K562 (cell line): ENCODE measurements around the gene CDH8. TPM values are rescaled to one million over a fixed set of nuclear protein-coding genes. Genes with fewer than 3 reads are reported as not detected.

ENCODE experiments used
- ATAC-seq: fragments of 200-7000 bp; cut with Tn5 transposase; 3 replicates; pipeline ENCODE4 v1.9.1; 2020; ENCODE audit warnings: moderate library complexity
- BruUV-seq: library from RNA; stranded (reverse); fragments of 400-500 nt; replicated peaks from 2 replicates; lab custom pipeline; 2021; lab: Mats Ljungman, UMichigan
- CTCF ChIA-PET: fragments of 300-600 bp; formaldehyde crosslinking; extraction: SDS; loops from one replicate; lab custom pipeline; 2021; ENCODE audit warnings: low intra/inter-chr PET ratio; lab: Yijun Ruan, JAX
- POLR2A ChIA-PET: fragments of 300-600, 350-650 bp; sonication (Branson Sonifier 250); formaldehyde crosslinking; extraction: SDS; loops from one replicate; lab custom pipeline; 2021; ENCODE audit warnings: antibody characterized with exemption, inconsistent platforms; lab: Yijun Ruan, JAX
- DNase-seq, 4 experiments: peaks; one replicate each; pipeline versions ENCODE4 v3.0.0 to v3.0.0-alpha.2; 2011 to 2018; ENCODE audit warnings: low spot score in 3 of 4, mixed read lengths in 3 of 4; ENCODE audit errors: extremely low read depth in 1 of 4
- FAIRE-seq: peaks from 2 replicates; lab custom pipeline; 2011; peaks lifted over from hg19 to GRCh38; lab: Jason Lieb, UNC
- H2AFZ ChIP-seq: 2 replicates; pipeline ENCODE4 v1.6.0; 2011; ENCODE audit warnings: low read depth, low read length, control low read depth, inconsistent platforms
- H3K27ac ChIP-seq: fragments of 200-600 bp; 3 replicates; pipeline ENCODE4 v1.8.0; 2011; ENCODE audit warnings: low read depth, mild to moderate bottlenecking, control low read depth, inconsistent platforms, low read length, moderate library complexity, mixed read lengths; ENCODE audit errors: extremely low read depth
- H3K27me3 ChIP-seq, 2 experiments: fragments of 300-600 bp in 1 of 2; 2 replicates in 1 of 2; 3 replicates in 1 of 2; pipeline versions ENCODE4 v1.6.0 to v1.8.0; 2011; ENCODE audit warnings: inconsistent platforms in 2 of 2, low read length in 2 of 2, mild to moderate bottlenecking in 1 of 2, mixed read lengths in 1 of 2, moderate library complexity in 1 of 2; ENCODE audit not compliant: control insufficient read depth in 2 of 2, insufficient read depth in 2 of 2
- H3K36me3 ChIP-seq: fragments of 300-600 bp; 3 replicates; pipeline ENCODE4 v1.8.0; 2011; ENCODE audit warnings: mild to moderate bottlenecking, low read length, inconsistent platforms; ENCODE audit not compliant: control insufficient read depth, insufficient read depth
- H3K4me1 ChIP-seq, 2 experiments: fragments of 200-600 bp in 1 of 2; replicated peaks in 1 of 2; 2 replicates in 1 of 2; 3 replicates in 1 of 2; pipeline versions ENCODE4 v1.5.1 to v1.8.0; 2011; ENCODE audit warnings: inconsistent platforms in 2 of 2, low read length in 2 of 2, mild to moderate bottlenecking in 1 of 2, mixed read lengths in 1 of 2, moderate library complexity in 1 of 2; ENCODE audit not compliant: control insufficient read depth in 2 of 2, insufficient read depth in 2 of 2
- H3K4me2 ChIP-seq: 2 replicates; pipeline ENCODE4 v1.6.1; 2011; ENCODE audit warnings: low read length, control low read depth, inconsistent platforms, mixed read lengths; ENCODE audit not compliant: insufficient read depth
- H3K4me3 ChIP-seq: fragments of 200-600 bp; sonication (generic), shearing (Covaris generic); 2 replicates; pipeline ENCODE4 v1.5.1; 2016; ENCODE audit warnings: control low read depth, inconsistent platforms
- H3K79me2 ChIP-seq: fragments of 200-600 bp; 3 replicates; pipeline ENCODE4 v1.8.0; 2011; ENCODE audit warnings: low read length, inconsistent platforms; ENCODE audit not compliant: control insufficient read depth, insufficient read depth
- H3K9ac ChIP-seq, 2 experiments: 2 replicates each; pipeline versions ENCODE4 v1.6.0 to v1.6.1; 2011; ENCODE audit warnings: low read depth in 2 of 2, low read length in 2 of 2, control low read depth in 1 of 2, inconsistent platforms in 1 of 2, mild to moderate bottlenecking in 1 of 2, mixed read lengths in 1 of 2; ENCODE audit not compliant: insufficient read depth in 1 of 2
- H3K9me1 ChIP-seq: one replicate; pipeline ENCODE4 v1.6.0; 2011; ENCODE audit warnings: inconsistent platforms, mild to moderate bottlenecking, low read length, moderate library complexity; ENCODE audit not compliant: control insufficient read depth, insufficient read depth
- H3K9me3 ChIP-seq: replicated peaks from 2 replicates; pipeline ENCODE4 v1.5.1; 2011; ENCODE audit warnings: low read depth, low read length, inconsistent platforms; ENCODE audit not compliant: control insufficient read depth, insufficient read depth
- H4K20me1 ChIP-seq: replicated peaks from 2 replicates; pipeline ENCODE4 v1.6.1; 2011; ENCODE audit warnings: low read length, inconsistent platforms, mixed read lengths; ENCODE audit not compliant: control insufficient read depth, insufficient read depth
- BRD4 ChIP-seq: fragments of 200-600 bp; sonication (generic); IDR thresholded peaks from 2 replicates; pipeline ENCODE4 v1.6.1; 2017; ENCODE audit warnings: inconsistent platforms
- CC2D1A ChIP-seq: fragments of 450-650 bp; IDR thresholded peaks from 2 replicates; pipeline ENCODE4 v1.6.1; 2017; ENCODE audit warnings: mild to moderate bottlenecking
- CCAR2 ChIP-seq: fragments of 200-400 bp; formaldehyde crosslinking; IDR thresholded peaks from 2 replicates; pipeline ENCODE4 v1.6.1; 2017; ENCODE audit warnings: mild to moderate bottlenecking, low read depth, low read length
- HSF4 ChIP-seq: fragments of 250-450 bp; sonication (Bioruptor Pico); IDR thresholded peaks from 2 replicates; pipeline ENCODE4 v2.1.2; 2022; ENCODE audit warnings: mild to moderate bottlenecking, moderate library complexity, borderline replicate concordance
- KHSRP ChIP-seq: fragments of 450-650 bp; IDR thresholded peaks from 2 replicates; pipeline ENCODE4 v1.6.1; 2017
- MCM3 ChIP-seq: fragments of 450-650 bp; IDR thresholded peaks from 2 replicates; pipeline ENCODE4 v1.6.1; 2016
- MYBL2 ChIP-seq, 2 experiments: fragments of 450-650 bp in 1 of 2; sonication (generic) in 1 of 2; formaldehyde crosslinking in 1 of 2; IDR thresholded peaks; 2 replicates each; pipeline versions ENCODE4 v1.6.1 to v1.8.1; 2017 to 2022; ENCODE audit warnings: borderline replicate concordance in 1 of 2, inconsistent platforms in 1 of 2, low read depth in 1 of 2, mild to moderate bottlenecking in 1 of 2, missing genetic modification reagents in 1 of 2, moderate library complexity in 1 of 2
- NR4A1 ChIP-seq, 2 experiments: fragments of 250-450 bp in 1 of 2; fragments of 450-650 bp in 1 of 2; sonication (Bioruptor Pico) in 1 of 2; IDR thresholded peaks; 2 replicates each; pipeline versions ENCODE4 v1.4.0 to v1.6.1; 2016 to 2020; ENCODE audit warnings: mild to moderate bottlenecking in 2 of 2, missing compliant biosample characterization in 1 of 2, missing genetic modification characterization in 1 of 2, moderate library complexity in 1 of 2
- PHF20 ChIP-seq: fragments of 450-650 bp; IDR thresholded peaks from 2 replicates; pipeline ENCODE4 v1.6.1; 2018; ENCODE audit not compliant: partially characterized antibody
- RFX1 ChIP-seq: fragments of 450-650 bp; IDR thresholded peaks from 2 replicates; pipeline ENCODE4 v1.6.1; 2016; ENCODE audit warnings: mild to moderate bottlenecking, moderate library complexity
- SAFB2 ChIP-seq: fragments of 200-400 bp; formaldehyde crosslinking; IDR thresholded peaks from 2 replicates; pipeline ENCODE4 v1.6.1; 2018; ENCODE audit warnings: borderline replicate concordance, low read length, low read depth, moderate library complexity; ENCODE audit not compliant: severe bottlenecking
- SMARCA4 ChIP-seq: fragments of 450-650 bp; IDR thresholded peaks from 2 replicates; pipeline ENCODE4 v1.6.1; 2016
- TAF1 ChIP-seq: IDR thresholded peaks from 2 replicates; pipeline ENCODE4 v1.6.1; 2011; ENCODE audit warnings: mild to moderate bottlenecking, low read length, moderate library complexity; ENCODE audit not compliant: insufficient read depth, control insufficient read depth, severe bottlenecking; ENCODE audit errors: extremely low read depth
- ZFP1 ChIP-seq: fragments of 450-650 bp; formaldehyde crosslinking; IDR thresholded peaks from 2 replicates; pipeline ENCODE4 v1.4.0; 2020; ENCODE audit warnings: mild to moderate bottlenecking, mixed read lengths
- ZNF232 ChIP-seq: sonication (generic); formaldehyde crosslinking; IDR thresholded peaks from 2 replicates; pipeline ENCODE4 v1.8.0; 2022; ENCODE audit warnings: mild to moderate bottlenecking, missing genetic modification reagents
- ZNF717 ChIP-seq: fragments of 250-450 bp; sonication (Bioruptor Pico); IDR thresholded peaks from 2 replicates; pipeline ENCODE4 v1.5.0; 2021
- WGBS: fragments of 100-300 bp; shearing (Covaris generic); methylation state at CpG from one replicate; pipeline ENCODE4 v1.1.6; 2016; ENCODE audit warnings: low coverage, mixed read lengths; ENCODE audit not compliant: insufficient coverage; ENCODE audit errors: missing lambda C conversion rate; 5-methylcytosine and 5-hydroxymethylcytosine counted together
- in situ Hi-C: fragments of 300-500 bp; cut with MboI; formaldehyde crosslinking; loops from 4 replicates; pipeline ENCODE4 v1.15.0; 2018; ENCODE audit warnings: inconsistent platforms, mixed read lengths
- intact Hi-C: fragments of 100-400 bp; cut with micrococcal nuclease; formaldehyde crosslinking; loops from 2 replicates; pipeline ENCODE4 v1.14.2; 2022
- polyA plus RNA-seq, 8 experiments: library from polyadenylated mRNA; depleted of rRNA in 4 of 8; stranded (reverse) in 5 of 8; unstranded in 3 of 8; fragments of >200 nt; fragmentation: Nextera tagmentation in 2 of 8; fragmentation: Illumina TruSeq in 1 of 8; extraction: Ambion mirVana in 2 of 8; extraction: Trizol in 1 of 8; gene quantifications; 2 replicates each; pipeline versions ENCODE4 v1.2.1 to v1.2.3, GENCODE V29; 2011 to 2014; ENCODE audit warnings: inconsistent platforms in 1 of 8, missing spikeins in 1 of 8
- total RNA-seq, 7 experiments: library from RNA; depleted of rRNA in 6 of 7; stranded (reverse); fragments of >200 nt in 6 of 7; fragmentation: Illumina TruSeq in 2 of 7; extraction: Trizol in 2 of 7; gene quantifications; 2 replicates each; pipeline versions ENCODE4 v1.2.1 to v1.2.3, GENCODE V29; 2011 to 2021; ENCODE audit warnings: low replicate concordance in 1 of 7
- TF ChIP-seq, protein P1 (sequence below): fragments of 450-650 bp; IDR thresholded peaks from 2 replicates; pipeline ENCODE4 v1.6.1; 2017; ENCODE audit warnings: antibody characterized with exemption, mild to moderate bottlenecking
- TF ChIP-seq, protein P2 (sequence below): fragments of 450-650 bp; formaldehyde crosslinking; conservative IDR thresholded peaks from 2 replicates; pipeline ENCODE4 v1.4.0; 2022; ENCODE audit warnings: mild to moderate bottlenecking, missing genetic modification characterization

The CDH8 gene
- total and polyA plus RNA-seq, 9 of the 15 experiments (the other 6 are each of a cell fraction or from before 2014, with no cell fraction given) = 0.22 to 1.4 (median 0.42) TPM; not detected in 4

DNA sequence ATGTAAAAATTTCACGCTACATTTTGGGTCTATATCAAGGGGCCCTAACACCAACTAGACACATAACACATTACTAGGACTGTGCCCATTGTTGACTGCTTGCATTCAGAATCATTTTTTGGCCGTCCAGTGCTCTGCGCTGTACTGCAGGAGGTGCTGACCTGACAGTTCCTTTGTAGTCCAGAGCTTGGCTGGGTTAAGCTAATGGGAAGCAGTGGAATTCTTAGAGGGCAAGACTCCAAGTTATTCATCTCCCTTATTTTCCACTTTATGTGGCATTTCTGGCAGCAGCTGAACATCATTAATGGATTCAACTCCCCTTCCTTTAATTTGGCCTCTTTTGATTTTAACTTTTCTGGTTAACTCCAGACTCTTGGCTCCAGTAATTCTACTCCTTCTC, 351.7 kb downstream of the CDH8 start (continued):
- no peak for TF ChIP-seq RFX1
- TF ChIP-seq ZFP1 = no peak
- no peak for TF ChIP-seq KHSRP
- TF ChIP-seq NR4A1 (CRISPR knock-in tag; IDR thresholded peaks at IDR 0.05) = no peak
- no peak for TF ChIP-seq NR4A1 (tag; IDR thresholded peaks at IDR 0.05)
- TF ChIP-seq SMARCA4 = no peak
- no peak for TF ChIP-seq PHF20
- no peak for TF ChIP-seq TAF1

DNA sequence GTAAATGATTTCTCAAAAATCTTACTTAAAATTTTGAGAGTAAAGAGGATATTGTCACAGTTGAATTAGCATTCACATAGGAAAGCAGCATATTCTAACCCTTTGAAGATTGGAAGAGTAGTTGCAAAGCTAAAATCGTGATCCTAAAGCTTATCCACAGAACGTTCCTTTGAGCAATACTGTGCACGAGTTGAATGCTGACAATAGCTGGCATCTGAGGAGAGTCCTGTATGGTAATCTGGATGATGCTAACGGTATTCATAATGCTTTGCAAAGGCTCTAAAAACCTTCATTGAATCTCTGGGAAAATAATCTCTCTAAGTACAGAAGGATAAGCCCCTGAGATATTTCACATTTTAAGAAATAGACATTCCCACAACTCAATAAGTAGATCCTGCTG, 354.6 kb downstream of the CDH8 start:
- H4K20me1 ChIP-seq = no peaks in the 10 kb centered on the region
- H3K36me3 ChIP-seq = no peaks in the 10 kb centered on the region
- 0% methylated on average over 4 of the region's 4 CpGs for WGBS
- H3K79me2 ChIP-seq = no peaks in the 10 kb centered on the region
- H3K4me1 ChIP-seq = no peaks in the 10 kb centered on the region
- H3K9me1 ChIP-seq = no peaks in the 10 kb centered on the region
- DNase-seq = no peak
- H3K4me3 ChIP-seq = no peak overlapping the region
- intact Hi-C loops (no loop called here), in situ Hi-C loops (no loop called here)
- H2AFZ ChIP-seq = no peak overlapping the region
- H3K27me3 ChIP-seq = no peaks in the 10 kb centered on the region
- ChIA-PET POLR2A (no interaction called here), CTCF (no interaction called here)
- no peak for ATAC-seq
- H3K4me2 ChIP-seq = no peak overlapping the region
- no peaks in the 10 kb centered on the region for H3K9me3 ChIP-seq
- H3K27ac ChIP-seq = no peak overlapping the region
- FAIRE-seq = no peak
- BruUV-seq = no TSS peak
- no peak overlapping the region for H3K9ac ChIP-seq
- TF ChIP-seq CCAR2 = no peak
- TF ChIP-seq MYBL2 (IDR thresholded peaks at IDR 0.05; ENCODE audit: low read depth) = no peak
- TF ChIP-seq MYBL2 (CRISPR knock-in tag; IDR thresholded peaks at IDR 0.05; ENCODE audit: borderline replicate concordance) = no peak
- TF ChIP-seq, protein P1, sequence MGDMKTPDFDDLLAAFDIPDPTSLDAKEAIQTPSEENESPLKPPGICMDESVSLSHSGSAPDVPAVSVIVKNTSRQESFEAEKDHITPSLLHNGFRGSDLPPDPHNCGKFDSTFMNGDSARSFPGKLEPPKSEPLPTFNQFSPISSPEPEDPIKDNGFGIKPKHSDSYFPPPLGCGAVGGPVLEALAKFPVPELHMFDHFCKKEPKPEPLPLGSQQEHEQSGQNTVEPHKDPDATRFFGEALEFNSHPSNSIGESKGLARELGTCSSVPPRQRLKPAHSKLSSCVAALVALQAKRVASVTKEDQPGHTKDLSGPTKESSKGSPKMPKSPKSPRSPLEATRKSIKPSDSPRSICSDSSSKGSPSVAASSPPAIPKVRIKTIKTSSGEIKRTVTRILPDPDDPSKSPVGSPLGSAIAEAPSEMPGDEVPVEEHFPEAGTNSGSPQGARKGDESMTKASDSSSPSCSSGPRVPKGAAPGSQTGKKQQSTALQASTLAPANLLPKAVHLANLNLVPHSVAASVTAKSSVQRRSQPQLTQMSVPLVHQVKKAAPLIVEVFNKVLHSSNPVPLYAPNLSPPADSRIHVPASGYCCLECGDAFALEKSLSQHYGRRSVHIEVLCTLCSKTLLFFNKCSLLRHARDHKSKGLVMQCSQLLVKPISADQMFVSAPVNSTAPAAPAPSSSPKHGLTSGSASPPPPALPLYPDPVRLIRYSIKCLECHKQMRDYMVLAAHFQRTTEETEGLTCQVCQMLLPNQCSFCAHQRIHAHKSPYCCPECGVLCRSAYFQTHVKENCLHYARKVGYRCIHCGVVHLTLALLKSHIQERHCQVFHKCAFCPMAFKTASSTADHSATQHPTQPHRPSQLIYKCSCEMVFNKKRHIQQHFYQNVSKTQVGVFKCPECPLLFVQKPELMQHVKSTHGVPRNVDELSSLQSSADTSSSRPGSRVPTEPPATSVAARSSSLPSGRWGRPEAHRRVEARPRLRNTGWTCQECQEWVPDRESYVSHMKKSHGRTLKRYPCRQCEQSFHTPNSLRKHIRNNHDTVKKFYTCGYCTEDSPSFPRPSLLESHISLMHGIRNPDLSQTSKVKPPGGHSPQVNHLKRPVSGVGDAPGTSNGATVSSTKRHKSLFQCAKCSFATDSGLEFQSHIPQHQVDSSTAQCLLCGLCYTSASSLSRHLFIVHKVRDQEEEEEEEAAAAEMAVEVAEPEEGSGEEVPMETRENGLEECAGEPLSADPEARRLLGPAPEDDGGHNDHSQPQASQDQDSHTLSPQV = no peak
- TF ChIP-seq, protein P2, sequence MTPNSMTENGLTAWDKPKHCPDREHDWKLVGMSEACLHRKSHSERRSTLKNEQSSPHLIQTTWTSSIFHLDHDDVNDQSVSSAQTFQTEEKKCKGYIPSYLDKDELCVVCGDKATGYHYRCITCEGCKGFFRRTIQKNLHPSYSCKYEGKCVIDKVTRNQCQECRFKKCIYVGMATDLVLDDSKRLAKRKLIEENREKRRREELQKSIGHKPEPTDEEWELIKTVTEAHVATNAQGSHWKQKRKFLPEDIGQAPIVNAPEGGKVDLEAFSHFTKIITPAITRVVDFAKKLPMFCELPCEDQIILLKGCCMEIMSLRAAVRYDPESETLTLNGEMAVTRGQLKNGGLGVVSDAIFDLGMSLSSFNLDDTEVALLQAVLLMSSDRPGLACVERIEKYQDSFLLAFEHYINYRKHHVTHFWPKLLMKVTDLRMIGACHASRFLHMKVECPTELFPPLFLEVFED (CRISPR knock-in tag) = no peak
- TF ChIP-seq SAFB2 = no peak
- TF ChIP-seq BRD4 = no peak
- no peak for TF ChIP-seq CC2D1A
- TF ChIP-seq ZNF717 (CRISPR knock-in tag) = no peak
- TF ChIP-seq MCM3 = no peak
- TF ChIP-seq ZNF232 (CRISPR knock-in tag) = no peak
- no peak for TF ChIP-seq HSF4
